Lung (tissue), 12 donors: Measurements from ENCODE around the gene IL6ST. TPM values are rescaled to one million over a fixed set of nuclear protein-coding genes. Genes with fewer than 3 reads are reported as not detected.
A peak's percentile ranks its signal among the peaks of the same experiment; 100 is the strongest.
"Not testable (repeated sequence)": the region's sequence is repeated elsewhere in the genome, so short reads cannot be mapped to it uniquely, and the experiment has no call there.

ENCODE experiments used
- ATAC-seq: fragments of 200-7000 bp; cut with Tn5 transposase; one replicate; pipeline ENCODE4 v1.9.1; 2020; ENCODE audit warnings: moderate number of reproducible peaks; ENCODE audit not compliant: insufficient read depth, low FRiP score
- DNase-seq, 3 donors: peaks; one replicate each; pipeline ENCODE4 v3.0.0-alpha.2; 2013 to 2017
- H3K27ac ChIP-seq, 2 donors: one replicate each; pipeline ENCODE4 v1.5.1; 2013; ENCODE audit warnings: mild to moderate bottlenecking in 2 of 2, moderate library complexity in 2 of 2, control low read depth in 1 of 2, inconsistent platforms in 1 of 2, low read depth in 1 of 2, low read length in 1 of 2
- H3K27me3 ChIP-seq, 3 donors: one replicate each; pipeline ENCODE4 v1.5.1; 2013; ENCODE audit warnings: low read length in 2 of 3; ENCODE audit not compliant: control insufficient read depth in 3 of 3, insufficient read depth in 3 of 3
- H3K36me3 ChIP-seq, 4 donors: one replicate each; pipeline ENCODE4 v1.5.1; 2013; ENCODE audit warnings: low read length in 4 of 4, mild to moderate bottlenecking in 1 of 4, moderate library complexity in 1 of 4; ENCODE audit not compliant: control insufficient read depth in 4 of 4, insufficient read depth in 4 of 4
- H3K4me1 ChIP-seq, 5 donors: one replicate each; pipeline ENCODE4 v1.5.1; 2013; ENCODE audit warnings: low read length in 5 of 5, mild to moderate bottlenecking in 2 of 5, moderate library complexity in 1 of 5; ENCODE audit not compliant: control insufficient read depth in 5 of 5, insufficient read depth in 5 of 5
- H3K4me3 ChIP-seq: one replicate; pipeline ENCODE4 v1.5.1; 2013; ENCODE audit warnings: mild to moderate bottlenecking, control low read depth, moderate library complexity
- H3K9ac ChIP-seq, 2 donors: one replicate each; pipeline ENCODE4 v1.5.1; 2013; ENCODE audit warnings: low read length in 2 of 2, control low read depth in 1 of 2; ENCODE audit not compliant: insufficient read depth in 1 of 2
- H3K9me3 ChIP-seq, 4 donors: one replicate each; pipeline ENCODE4 v1.5.1; 2013; ENCODE audit warnings: low read length in 3 of 4, mild to moderate bottlenecking in 1 of 4, moderate library complexity in 1 of 4; ENCODE audit not compliant: control insufficient read depth in 4 of 4, insufficient read depth in 3 of 4
- WGBS, 2 donors: extraction: QIAGEN DNeasy Blood & Tissue Kit; methylation state at CpG; one replicate each; pipeline ENCODE4 v1.1.7; 2013; 5-methylcytosine and 5-hydroxymethylcytosine counted together
- polyA plus RNA-seq, 2 donors: library from polyadenylated mRNA; stranded (reverse); fragments of 200-250 nt; gene quantifications; one replicate each; pipeline ENCODE4 v1.2.1, GENCODE V29; 2013
- total RNA-seq, 2 donors: library from RNA; depleted of rRNA in 1 of 2; stranded (reverse); fragments of >200 nt in 1 of 2; gene quantifications; one replicate each; pipeline ENCODE4 v1.2.1, GENCODE V29; 2014 to 2021
- TF ChIP-seq, protein P1 (sequence below): IDR thresholded peaks from 2 replicates; pipeline ENCODE4 v1.5.1; 2012; ENCODE audit warnings: mild to moderate bottlenecking; ENCODE audit errors: control extremely low read depth, extremely low read depth
- donor health status: control.
- donor health status: control.
- donor health status: Bipolar disorder and iron deficiency.
- donor health status: healthy.
- donor health status: DM: yes; HTN: yes; CAD: no.

IL6ST gene
- total and polyA plus RNA-seq, 4 donors = 47.8 to 377 (median 196) TPM

DNA sequence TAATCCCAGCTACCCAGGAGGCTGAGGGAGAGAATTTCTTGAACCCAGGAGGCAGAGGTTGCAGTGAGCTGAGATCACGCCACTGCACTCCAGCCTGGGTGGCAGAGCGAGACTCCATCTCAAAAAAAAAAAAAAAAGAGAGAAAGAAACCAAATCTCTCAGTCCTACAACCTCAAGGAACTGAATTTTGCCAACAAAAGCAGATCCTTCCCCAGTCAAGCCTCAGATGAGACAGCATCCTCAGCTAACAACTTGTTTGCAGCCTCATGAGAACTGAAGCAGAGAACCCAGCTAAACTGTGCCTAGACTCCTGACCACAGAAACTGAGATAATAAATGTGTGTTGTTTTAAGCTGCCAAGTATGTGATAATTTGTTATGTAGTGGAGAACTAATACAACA, 7.5 kb upstream of the IL6ST start:
- H3K36me3 ChIP-seq = no peaks in the 10 kb centered on the region
- ATAC-seq = no peak
- H3K9ac ChIP-seq = no peak overlapping the region
- H3K9me3 ChIP-seq = no peaks in the 10 kb centered on the region
- 100% methylated on average over 2 of the region's 2 CpGs for WGBS, 2 donors
- no peak overlapping the region for H3K27ac ChIP-seq
- H3K4me1 ChIP-seq = peaks cover 0 to 7% (median 0%) of the 10 kb centered on the region in 5 donors
- H3K4me3 ChIP-seq = no peak overlapping the region
- no peak for DNase-seq
- TF ChIP-seq, protein P1, sequence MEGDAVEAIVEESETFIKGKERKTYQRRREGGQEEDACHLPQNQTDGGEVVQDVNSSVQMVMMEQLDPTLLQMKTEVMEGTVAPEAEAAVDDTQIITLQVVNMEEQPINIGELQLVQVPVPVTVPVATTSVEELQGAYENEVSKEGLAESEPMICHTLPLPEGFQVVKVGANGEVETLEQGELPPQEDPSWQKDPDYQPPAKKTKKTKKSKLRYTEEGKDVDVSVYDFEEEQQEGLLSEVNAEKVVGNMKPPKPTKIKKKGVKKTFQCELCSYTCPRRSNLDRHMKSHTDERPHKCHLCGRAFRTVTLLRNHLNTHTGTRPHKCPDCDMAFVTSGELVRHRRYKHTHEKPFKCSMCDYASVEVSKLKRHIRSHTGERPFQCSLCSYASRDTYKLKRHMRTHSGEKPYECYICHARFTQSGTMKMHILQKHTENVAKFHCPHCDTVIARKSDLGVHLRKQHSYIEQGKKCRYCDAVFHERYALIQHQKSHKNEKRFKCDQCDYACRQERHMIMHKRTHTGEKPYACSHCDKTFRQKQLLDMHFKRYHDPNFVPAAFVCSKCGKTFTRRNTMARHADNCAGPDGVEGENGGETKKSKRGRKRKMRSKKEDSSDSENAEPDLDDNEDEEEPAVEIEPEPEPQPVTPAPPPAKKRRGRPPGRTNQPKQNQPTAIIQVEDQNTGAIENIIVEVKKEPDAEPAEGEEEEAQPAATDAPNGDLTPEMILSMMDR = no peak
- H3K27me3 ChIP-seq = no peaks in the 10 kb centered on the region

DNA sequence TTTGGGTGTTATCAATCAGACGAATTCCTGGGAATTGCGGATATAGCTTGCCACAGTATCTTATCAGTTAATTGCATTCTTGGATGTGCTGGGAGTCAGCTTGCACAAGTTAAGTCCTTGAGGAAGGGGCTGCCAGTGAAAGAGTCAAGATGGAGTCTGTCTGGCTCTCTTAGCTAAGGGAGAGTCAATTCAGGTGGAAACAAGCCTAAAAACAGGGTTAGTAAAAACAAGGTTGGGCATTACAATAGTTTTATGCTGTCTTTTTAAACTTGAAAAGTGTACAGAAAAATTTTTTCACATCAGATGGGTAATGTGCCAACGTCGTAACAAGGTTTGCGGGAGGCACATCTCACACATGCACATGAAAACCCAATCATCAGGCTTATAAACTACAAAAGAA, 5.5 kb upstream of the IL6ST start:
- WGBS, 2 donors = 93 to 94% methylated on average over 5 of the region's 5 CpGs
- H3K27me3 ChIP-seq, H3K9me3 ChIP-seq, H3K36me3 ChIP-seq, H3K4me1 ChIP-seq, ATAC-seq, DNase-seq, H3K9ac ChIP-seq, H3K27ac ChIP-seq, H3K4me3 ChIP-seq: not testable (repeated sequence)

DNA sequence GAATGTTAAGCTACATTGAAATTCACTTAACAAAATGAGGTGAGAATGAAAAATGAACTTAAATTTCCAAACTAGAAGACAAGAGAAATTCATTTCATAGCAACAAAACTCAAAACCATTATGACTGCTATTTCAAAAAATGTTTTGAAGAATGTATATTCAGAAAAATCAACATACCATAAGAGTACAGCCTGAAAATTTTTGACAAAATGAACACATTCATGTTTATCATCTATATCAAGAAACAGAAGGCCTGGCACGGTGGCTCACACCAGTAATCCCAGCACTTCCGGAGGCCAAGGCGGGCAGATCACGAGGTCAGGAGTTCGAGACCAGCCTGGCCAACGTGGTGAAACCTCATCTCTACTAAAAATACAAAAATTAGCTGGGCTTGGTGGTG, 4.2 kb upstream of the IL6ST start:
- H3K27ac ChIP-seq = no peak overlapping the region
- no peak for ATAC-seq
- no peaks in the 10 kb centered on the region for H3K27me3 ChIP-seq
- WGBS, 2 donors = 90 to 97% methylated on average over 6 of the region's 6 CpGs
- no peak for DNase-seq
- no peak overlapping the region for H3K4me3 ChIP-seq
- H3K9me3 ChIP-seq = no peaks in the 10 kb centered on the region
- peaks cover 0 to 7% (median 0%) of the 10 kb centered on the region in 5 donors for H3K4me1 ChIP-seq
- TF ChIP-seq, protein P1 = no peak
- no peaks in the 10 kb centered on the region for H3K36me3 ChIP-seq
- no peak overlapping the region for H3K9ac ChIP-seq

DNA sequence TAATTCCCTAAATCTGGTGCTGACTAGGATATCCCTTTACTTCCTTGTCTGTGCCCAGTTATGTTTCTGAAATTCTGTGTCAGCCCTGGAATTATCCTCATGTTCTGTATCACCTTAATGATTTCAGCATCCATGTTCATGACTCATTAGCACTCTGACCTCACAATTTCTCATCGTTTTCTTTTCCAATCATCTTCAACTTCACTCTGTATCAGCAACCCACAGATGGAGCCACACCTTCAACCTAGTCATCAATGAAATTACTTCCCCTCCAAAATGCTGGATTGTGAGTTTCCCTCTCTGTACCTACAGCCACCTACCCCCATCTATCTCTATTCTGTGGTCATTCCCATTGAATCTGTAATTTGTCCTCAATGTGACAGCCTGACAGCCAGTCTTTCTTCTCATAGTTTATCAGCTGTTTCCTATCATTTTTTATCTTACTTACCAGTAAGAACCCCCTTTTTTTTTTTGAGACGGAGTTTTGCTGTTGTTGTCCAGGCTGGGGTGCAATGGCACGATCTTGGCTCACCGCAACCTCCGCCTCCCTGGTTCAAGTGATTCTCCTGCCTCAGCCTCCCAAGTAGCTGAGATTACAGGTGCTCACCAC, 3.1 kb upstream of the IL6ST start:
- Histone ChIP-seq H3K4me3 (no peak overlapping the region), H3K36me3 (no peaks in the 10 kb centered on the region), H3K27ac (peak overlapping the region in 1 of 2 donors; percentile 0), H3K27me3 (no peaks in the 10 kb centered on the region), H3K9me3 (no peaks in the 10 kb centered on the region), H3K9ac (no peak overlapping the region), H3K4me1 (peaks cover 0 to 13% (median 3%) of the 10 kb centered on the region in 5 donors)
- TF ChIP-seq, protein P1 = no peak
- ATAC-seq (no peak), DNase-seq (no peak)
- WGBS, 2 donors = 75 to 82% methylated on average over 5 of the region's 5 CpGs
